Body of pancreas (tissue), 4 donors: ENCODE data around the gene TXNRD2. TPM values are rescaled to one million over a fixed set of nuclear protein-coding genes. Genes with fewer than 3 reads are reported as not detected.

ENCODE experiments used
- ATAC-seq: fragments of 150-250 bp; one replicate; pipeline ENCODE4 v1.9.1; 2016
- DNase-seq, 4 donors: peaks; one replicate each; pipeline ENCODE4 v3.0.0-alpha.2; 2019
- H3K27ac ChIP-seq, 4 donors: fragments of 200-600 bp; sonication (generic); 1 replicate in 3 of 4; 2 replicates in 1 of 4; pipeline versions ENCODE4 v1.5.1 to v1.6.1; 2016 to 2019; ENCODE audit warnings: mild to moderate bottlenecking in 1 of 4, mixed read lengths in 1 of 4, moderate library complexity in 1 of 4
- H3K27me3 ChIP-seq, 2 donors: fragments of 200-600 bp; sonication (generic); one replicate each; pipeline ENCODE4 v1.6.0; 2016; ENCODE audit warnings: mild to moderate bottlenecking in 1 of 2
- H3K36me3 ChIP-seq, 2 donors: fragments of 200-600 bp; sonication (generic); replicated peaks in 1 of 2; 2 replicates each; pipeline ENCODE4 v1.5.1; 2016; ENCODE audit warnings: low read depth in 2 of 2; ENCODE audit not compliant: insufficient read depth in 1 of 2
- H3K4me1 ChIP-seq: fragments of 200-600 bp; sonication (generic); one replicate; pipeline ENCODE4 v1.6.0; 2016
- H3K4me3 ChIP-seq, 2 donors: fragments of 200-600 bp; sonication (generic); 1 replicate in 1 of 2; 2 replicates in 1 of 2; pipeline ENCODE4 v1.5.1; 2016 to 2019
- H3K9me3 ChIP-seq, 3 donors: fragments of 200-600 bp; sonication (generic); 1 replicate in 2 of 3; 2 replicates in 1 of 3; pipeline ENCODE4 v1.5.1; 2016
- CTCF ChIP-seq, 7 experiments: fragments of 450-650 bp in 4 of 7; fragments of 200-600 bp in 3 of 7; sonication (generic) in 3 of 7; IDR thresholded peaks; one replicate each; pipeline ENCODE4 v1.5.1; 2016 to 2019; ENCODE audit warnings: antibody characterized with exemption in 7 of 7
- POLR2A ChIP-seq, 3 donors: fragments of 450-650 bp; IDR thresholded peaks; one replicate each; pipeline ENCODE4 v1.6.1; 2016; ENCODE audit warnings: antibody characterized with exemption in 3 of 3, mild to moderate bottlenecking in 2 of 3
- WGBS, 2 donors: methylation state at CpG; one replicate each; pipeline ENCODE4 v1.1.5; 2017; 5-methylcytosine and 5-hydroxymethylcytosine counted together
- intact Hi-C: fragments of 100-400 bp; cut with DNase I; formaldehyde crosslinking; loops from one replicate; pipeline ENCODE4 v1.15.1; 2023
- total RNA-seq, 2 donors: library from RNA; depleted of rRNA; stranded (reverse); fragments of >200 nt; gene quantifications; one replicate each; pipeline ENCODE4 v1.1.0, GENCODE V29; 2016

TXNRD2 gene
- total RNA-seq, 2 donors from 2014 or later, result 22.1 to 23.6 TPM

GRCh38 chr22:19871023-19871844 lies 70.4 kb downstream of the TXNRD2 start:
- intact Hi-C loops, result no loop called here
- no peaks in the 10 kb centered on the region for H3K9me3 ChIP-seq
- 78 to 82% methylated on average over 12 to 18 of the region's 19 CpGs for WGBS, 2 donors

GRCh38 chr22:19870153-19871022 lies 71.2 kb downstream of the TXNRD2 start:
- TF ChIP-seq CTCF (IDR thresholded peaks at IDR 0.05) (no peak), POLR2A (IDR thresholded peaks at IDR 0.05) (no peak)
- no peak overlapping the region for H3K4me3 ChIP-seq
- peaks cover 41% of the 10 kb centered on the region for H3K4me1 ChIP-seq
- peak; percentile 1 to 15 (median 13) for DNase-seq
- H3K27me3 ChIP-seq, result no peaks in the 10 kb centered on the region
- WGBS, 2 donors, result 78 to 85% methylated on average over 13 to 30 of the region's 30 CpGs
- intact Hi-C loops, result no loop called here
- H3K36me3 ChIP-seq, result no peaks in the 10 kb centered on the region
- H3K27ac ChIP-seq, result peak overlapping the region in 2 of 4 donors; percentile 6 to 57
- no peak for ATAC-seq
- no peaks in the 10 kb centered on the region for H3K9me3 ChIP-seq

More at GRCh38 chr22:19871023-19871844, 70.4 kb downstream of the TXNRD2 start:
- no peak for ATAC-seq
- H3K4me3 ChIP-seq, result no peak overlapping the region
- TF ChIP-seq CTCF (IDR thresholded peaks at IDR 0.05), result no peak
- no peaks in the 10 kb centered on the region for H3K27me3 ChIP-seq
- peaks cover 37% of the 10 kb centered on the region for H3K4me1 ChIP-seq
- peak in 3 of 4 donors; percentile 1 to 10 (median 10) for DNase-seq
- H3K27ac ChIP-seq, result no peak overlapping the region
- no peaks in the 10 kb centered on the region for H3K36me3 ChIP-seq

GRCh38 chr22:19869497-19870152 lies 72.0 kb downstream of the TXNRD2 start:
- 85 to 90% methylated on average over 7 to 10 of the region's 12 CpGs for WGBS, 2 donors
- H3K27ac ChIP-seq, result peak overlapping the region in 3 of 4 donors; percentile 6 to 57 (median 7)
- TF ChIP-seq CTCF (IDR thresholded peaks at IDR 0.05), result peak in 1 of 7 experiments; percentile 4
- no peak for TF ChIP-seq POLR2A (IDR thresholded peaks at IDR 0.05)

GRCh38 chr22:19868773-19869471 lies 72.7 kb downstream of the TXNRD2 start:
- intact Hi-C loops, result no loop called here
- Histone ChIP-seq H3K4me1 (peaks cover 32% of the 10 kb centered on the region), H3K36me3 (no peaks in the 10 kb centered on the region), H3K9me3 (no peaks in the 10 kb centered on the region), H3K27me3 (no peaks in the 10 kb centered on the region), H3K27ac (peak overlapping the region in 3 of 4 donors; percentile 6 to 57 (median 7)), H3K4me3 (no peak overlapping the region)
- DNase-seq, result peak; percentile 15 to 48 (median 30)
- no peak for ATAC-seq
- 51 to 62% methylated on average over 16 to 23 of the region's 23 CpGs for WGBS, 2 donors
- TF ChIP-seq CTCF (IDR thresholded peaks at IDR 0.05) (no peak), POLR2A (IDR thresholded peaks at IDR 0.05) (no peak)

More at GRCh38 chr22:19869497-19870152, 72.0 kb downstream of the TXNRD2 start:
- Histone ChIP-seq H3K4me3 (no peak overlapping the region), H3K36me3 (no peaks in the 10 kb centered on the region), H3K4me1 (peaks cover 39% of the 10 kb centered on the region), H3K9me3 (no peaks in the 10 kb centered on the region), H3K27me3 (no peaks in the 10 kb centered on the region)
- peak; percentile 1 to 12 (median 8) for DNase-seq
- ATAC-seq, result no peak
- intact Hi-C loops, result no loop called here
